Measurements from ENCODE around the gene ADGRG1. TPM values are rescaled to one million over a fixed set of nuclear protein-coding genes. Genes with fewer than 3 reads are reported as not detected.

ADGRG1 gene
- total RNA-seq, 1 donor from 2014 or later = 3.9 TPM

DNA sequence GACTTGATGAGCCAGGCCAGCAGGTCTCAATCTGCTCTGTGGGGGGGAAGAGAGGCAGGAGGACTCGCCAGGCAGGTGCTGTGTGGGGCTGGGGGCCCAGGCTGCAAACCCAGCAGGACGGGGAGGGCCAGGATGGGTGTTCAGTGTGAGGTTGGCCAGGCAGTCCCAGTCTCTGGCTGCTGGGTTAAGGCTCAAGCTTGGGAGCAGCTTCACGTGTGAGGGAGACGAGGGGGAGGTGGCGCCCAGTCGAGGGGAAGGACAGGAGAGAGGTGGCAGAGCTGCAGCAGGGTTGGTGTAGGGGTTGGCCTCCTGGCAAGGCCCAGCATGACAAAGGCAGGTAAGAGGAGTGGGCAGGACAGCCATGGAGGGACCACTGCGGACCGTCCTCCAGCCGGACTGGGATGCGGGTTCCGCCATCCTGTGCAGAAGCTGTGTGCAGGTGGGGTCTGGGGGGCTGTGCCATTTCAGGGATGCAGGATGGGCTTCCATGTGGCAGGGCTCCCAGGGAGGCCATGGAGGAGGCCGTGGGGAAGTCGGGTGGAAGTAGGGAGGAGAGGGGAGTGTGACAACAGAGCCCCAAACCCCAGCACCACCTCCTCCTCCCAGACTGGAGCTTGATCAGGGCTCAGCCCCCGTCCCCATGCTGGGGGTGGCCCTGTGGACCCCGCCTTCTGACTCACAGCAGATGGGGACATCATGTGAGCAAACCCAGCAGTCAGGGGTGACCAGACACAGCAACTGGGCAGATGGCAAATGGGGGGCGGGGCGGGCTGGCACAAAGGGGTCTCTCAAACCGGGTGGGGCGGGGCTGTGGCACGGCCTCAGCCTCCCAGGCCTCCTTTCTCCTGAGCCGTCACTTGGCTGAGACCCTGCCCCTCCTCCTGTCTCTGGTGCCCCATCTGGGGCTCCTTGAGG lies 2.8 kb downstream of the ADGRG1 start:
- intact Hi-C loops (cut with micrococcal nuclease) = no loop called here

DNA sequence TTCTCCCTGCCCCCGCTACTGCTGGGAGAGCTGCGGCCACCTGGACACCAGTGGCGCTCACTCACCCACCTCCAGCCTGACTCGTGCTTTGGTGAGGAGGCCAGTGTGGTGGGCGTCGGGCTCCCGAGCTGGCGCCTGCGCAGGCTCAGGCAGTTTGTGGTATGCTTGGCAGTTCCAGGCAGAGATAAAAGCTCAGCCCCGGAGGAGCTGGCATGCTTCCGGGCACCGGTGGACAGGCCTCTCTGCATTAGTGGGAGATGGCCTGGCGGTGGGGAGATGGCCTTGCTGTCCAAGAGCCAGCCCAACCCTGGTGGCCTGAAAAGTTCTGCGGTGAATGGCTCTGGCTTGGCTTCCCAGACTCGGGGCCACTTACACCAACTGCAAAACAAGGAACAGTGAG lies 4.1 kb downstream of the ADGRG1 start:
- intact Hi-C loops (cut with micrococcal nuclease) = no loop called here

- intact Hi-C loops (cut with micrococcal nuclease) = no loop called here
Observed at GRCh38 chr16:57633383-57634064, 5.1 kb downstream of the ADGRG1 start.

DNA sequence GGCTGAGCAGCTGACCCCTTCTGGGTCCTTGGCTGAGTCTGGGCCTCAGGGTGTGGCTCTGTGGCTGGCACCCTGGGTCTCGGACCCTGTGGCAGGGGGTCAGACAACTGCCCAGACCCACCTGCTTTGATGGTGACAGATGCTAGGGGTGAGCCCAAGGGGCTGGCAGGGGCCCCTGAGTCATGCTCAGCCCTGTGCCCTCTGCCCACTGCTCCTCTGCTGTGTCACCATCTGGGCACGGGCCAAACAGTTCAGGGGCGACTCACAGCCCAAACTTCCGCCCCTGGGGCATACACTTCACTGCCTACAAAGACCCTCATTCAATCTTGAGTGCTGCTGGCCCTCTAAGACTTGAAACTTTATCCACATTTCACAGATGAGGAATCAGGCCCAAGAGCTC lies 5.7 kb downstream of the ADGRG1 start:
- intact Hi-C loops (cut with micrococcal nuclease) = no loop called here

- intact Hi-C loops (cut with micrococcal nuclease) = no loop called here
Observed at GRCh38 chr16:57635266-57636097, 7.1 kb downstream of the ADGRG1 start.

- intact Hi-C loops (cut with micrococcal nuclease) = no loop called here
Observed at GRCh38 chr16:57636184-57636583, 7.8 kb downstream of the ADGRG1 start.

GRCh38 chr16:57637020-57637419 lies 8.6 kb downstream of the ADGRG1 start:
- intact Hi-C loops (cut with micrococcal nuclease) = no loop called here

DNA sequence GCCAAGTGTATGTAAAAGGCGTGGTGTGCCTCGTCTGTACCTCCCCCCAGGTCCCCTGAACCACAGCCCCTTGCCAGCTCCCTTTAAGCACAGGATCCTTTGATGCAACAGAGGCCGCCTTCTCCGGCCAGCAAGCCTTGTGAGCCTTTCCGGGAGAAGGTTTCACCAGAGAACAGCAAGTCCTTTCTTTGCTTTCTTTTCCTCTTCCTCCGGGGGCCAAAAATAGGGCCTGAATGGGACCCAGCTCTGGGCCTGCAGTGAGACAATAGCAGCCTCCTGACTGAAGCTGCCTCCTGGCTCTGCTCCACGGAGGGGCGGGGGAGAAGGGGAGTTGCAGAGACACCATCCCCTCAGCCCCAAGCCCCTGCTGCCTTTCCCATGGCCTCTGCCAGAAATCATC lies 9.0 kb downstream of the ADGRG1 start:
- intact Hi-C loops (cut with micrococcal nuclease) = no loop called here

DNA sequence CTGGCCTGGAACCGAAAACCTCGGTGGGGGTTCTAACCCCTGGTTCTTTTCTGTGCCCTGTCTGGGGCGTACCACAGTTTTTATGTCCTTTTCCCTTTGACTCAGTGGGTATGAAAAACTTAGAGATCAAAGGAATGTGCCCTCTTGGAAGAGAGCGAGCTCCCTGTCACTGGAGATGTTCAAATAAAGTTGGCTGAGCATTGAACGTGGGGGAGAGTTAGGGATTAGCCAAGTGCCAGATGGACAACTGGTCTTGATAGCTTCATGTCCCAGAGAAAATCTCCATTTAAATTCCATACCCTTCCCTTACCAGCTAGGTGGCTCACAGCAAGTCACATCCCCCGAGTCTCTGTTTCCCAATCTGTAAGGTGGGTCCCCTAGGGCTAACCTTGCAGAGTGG lies 9.5 kb downstream of the ADGRG1 start:
- intact Hi-C loops (cut with micrococcal nuclease) = no loop called here

DNA sequence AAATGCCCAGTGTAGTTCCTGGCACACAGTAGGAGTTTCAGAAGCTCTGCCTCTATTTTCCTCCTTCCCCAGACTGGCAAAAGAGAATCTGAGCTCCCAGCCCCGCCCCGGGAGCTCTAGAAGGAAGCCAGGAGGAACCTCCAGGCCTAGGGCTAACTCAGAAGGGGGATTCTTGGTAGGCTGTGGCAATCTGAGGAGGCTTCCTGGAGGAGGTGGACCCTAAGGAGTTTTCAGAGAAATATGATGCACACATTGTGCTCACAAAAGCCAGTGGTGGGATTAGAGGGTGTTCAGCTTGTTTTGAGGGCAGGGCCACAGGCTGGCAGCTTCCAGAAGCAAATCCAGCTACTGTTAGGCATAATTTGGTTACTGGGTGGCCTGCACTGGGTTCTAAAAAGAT lies 10.0 kb downstream of the ADGRG1 start:
- intact Hi-C loops (cut with micrococcal nuclease) = no loop called here

GRCh38 chr16:57639172-57639887 lies 10.9 kb downstream of the ADGRG1 start:
- intact Hi-C loops (cut with micrococcal nuclease) = no loop called here

- intact Hi-C loops (cut with micrococcal nuclease) = loop anchor here (2.0 kb wide), 1 partner anchor 17 kb away; no protein-coding TSS in a partner anchor
Observed at GRCh38 chr16:57640185-57640584, 11.8 kb downstream of the ADGRG1 start.

- intact Hi-C loops (cut with micrococcal nuclease) = loop anchor here (2.0 kb wide), 1 partner anchor 18 kb away; no protein-coding TSS in a partner anchor
Observed at GRCh38 chr16:57640612-57641011, 12.2 kb downstream of the ADGRG1 start.

DNA sequence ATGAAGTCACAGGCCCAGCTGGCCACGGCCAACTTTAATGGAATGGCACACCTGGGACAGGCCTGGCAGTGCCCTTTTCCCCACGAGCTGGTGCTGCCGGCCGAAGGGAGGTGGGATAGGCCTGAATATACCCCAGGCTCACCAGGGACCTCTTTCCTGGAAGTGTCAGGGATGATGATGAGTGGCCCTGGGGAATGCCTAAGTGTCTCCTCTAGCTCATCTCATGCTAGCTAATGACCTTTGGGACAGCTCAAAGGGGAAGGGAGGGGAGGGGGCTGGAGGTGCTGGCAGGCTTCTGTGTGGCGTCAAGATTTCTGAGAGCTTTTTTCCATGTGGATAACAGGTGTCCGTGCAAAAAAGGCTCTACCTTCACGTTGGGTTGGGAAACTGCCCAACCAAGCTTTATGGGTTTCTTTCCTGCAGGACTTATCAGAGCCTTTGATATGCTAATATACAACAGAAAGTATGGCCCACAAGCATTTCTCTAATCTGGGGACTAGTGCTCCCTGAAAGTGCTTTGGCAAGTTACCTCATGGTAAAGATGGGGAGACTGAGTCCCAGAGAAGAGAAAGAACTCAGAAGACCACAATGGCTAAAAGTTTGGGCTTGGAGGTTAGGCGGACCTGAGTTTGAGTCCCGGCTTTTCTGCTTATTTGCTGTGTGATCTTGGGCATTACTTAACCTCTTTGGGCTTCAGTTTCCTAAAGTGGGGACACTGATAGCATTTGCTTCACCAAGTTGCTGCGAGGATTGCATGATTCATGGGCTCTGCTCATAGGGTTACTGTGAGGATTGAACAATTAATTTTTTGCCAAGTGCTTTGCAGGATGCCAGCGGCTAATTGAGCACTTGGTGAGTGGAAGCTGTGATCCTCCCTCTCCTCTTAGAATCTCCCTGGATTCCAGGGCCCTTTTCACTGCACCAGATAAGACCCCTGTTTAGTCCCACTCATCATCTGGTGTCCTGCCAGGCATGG lies 14.0 kb downstream of the ADGRG1 start:
- intact Hi-C loops (cut with micrococcal nuclease) = no loop called here

- intact Hi-C loops (cut with micrococcal nuclease) = no loop called here
Observed at GRCh38 chr16:57643147-57643874, 14.9 kb downstream of the ADGRG1 start.

- intact Hi-C loops (cut with micrococcal nuclease) = no loop called here
Observed at GRCh38 chr16:57643910-57644309, 15.5 kb downstream of the ADGRG1 start.

DNA sequence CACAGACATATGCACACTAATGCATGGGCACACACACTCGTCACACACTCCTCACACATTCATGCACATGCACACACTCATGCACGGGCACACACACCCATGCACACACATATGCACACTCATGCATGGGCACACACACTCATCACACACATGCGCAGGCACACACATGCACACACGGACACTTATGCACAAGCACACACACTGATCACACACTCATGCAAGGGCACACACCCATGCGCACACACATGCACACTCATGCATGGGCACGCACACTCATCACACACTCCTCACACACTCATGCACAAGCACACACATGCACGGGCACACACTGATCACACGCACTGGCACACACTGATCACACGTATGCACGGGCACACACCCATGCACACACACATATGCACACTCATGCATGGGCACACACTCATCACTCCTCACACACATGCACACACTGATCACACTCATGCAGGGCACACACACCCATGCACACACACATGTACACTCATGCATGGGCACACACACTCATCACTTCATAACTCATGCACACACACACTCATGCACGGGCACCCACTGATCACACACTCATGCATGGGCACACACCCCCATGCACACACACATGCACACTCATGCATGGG lies 16.1 kb downstream of the ADGRG1 start:
- intact Hi-C loops (cut with micrococcal nuclease) = no loop called here

- intact Hi-C loops (cut with micrococcal nuclease) = no loop called here
Observed at GRCh38 chr16:57645169-57645568, 16.7 kb downstream of the ADGRG1 start.
